Measurements from ENCODE around the gene RB1.
A peak's percentile ranks its signal among the peaks of the same experiment; 100 is the strongest.
"Not testable (repeated sequence)": the region's sequence is repeated elsewhere in the genome, so short reads cannot be mapped to it uniquely, and the experiment has no call there.

The RB1 gene

DNA sequence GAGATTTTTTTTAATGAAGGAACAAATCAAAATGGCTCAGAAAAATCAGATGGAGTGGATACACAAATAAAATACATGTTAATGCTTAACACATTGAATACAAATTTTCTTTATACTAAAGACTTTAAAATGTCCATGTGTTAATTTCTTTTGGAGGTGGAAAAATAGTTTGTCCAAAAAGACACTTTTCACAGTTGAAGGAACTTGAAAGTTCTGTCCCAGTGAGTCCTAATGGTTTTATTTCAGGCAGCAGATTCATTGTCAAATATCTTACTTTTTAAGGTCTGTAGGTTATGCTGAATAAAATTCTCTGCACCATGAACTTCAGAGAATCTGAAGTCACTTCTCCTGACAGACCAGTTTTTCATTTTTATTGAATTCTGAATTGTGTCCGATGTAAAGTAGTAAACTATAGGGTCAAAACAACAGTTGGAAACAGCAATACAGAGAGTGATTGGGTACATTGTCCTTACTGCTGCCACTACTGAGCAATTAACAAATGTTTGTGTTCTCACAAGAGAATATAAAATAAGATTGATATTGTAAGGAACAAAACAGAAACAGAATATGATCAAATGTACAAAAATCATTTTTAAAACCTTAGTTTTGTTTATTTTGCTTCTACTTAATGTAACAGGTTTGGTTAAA, 107.7 kb downstream of the RB1 start:
- TF ChIP-seq, protein P1, sequence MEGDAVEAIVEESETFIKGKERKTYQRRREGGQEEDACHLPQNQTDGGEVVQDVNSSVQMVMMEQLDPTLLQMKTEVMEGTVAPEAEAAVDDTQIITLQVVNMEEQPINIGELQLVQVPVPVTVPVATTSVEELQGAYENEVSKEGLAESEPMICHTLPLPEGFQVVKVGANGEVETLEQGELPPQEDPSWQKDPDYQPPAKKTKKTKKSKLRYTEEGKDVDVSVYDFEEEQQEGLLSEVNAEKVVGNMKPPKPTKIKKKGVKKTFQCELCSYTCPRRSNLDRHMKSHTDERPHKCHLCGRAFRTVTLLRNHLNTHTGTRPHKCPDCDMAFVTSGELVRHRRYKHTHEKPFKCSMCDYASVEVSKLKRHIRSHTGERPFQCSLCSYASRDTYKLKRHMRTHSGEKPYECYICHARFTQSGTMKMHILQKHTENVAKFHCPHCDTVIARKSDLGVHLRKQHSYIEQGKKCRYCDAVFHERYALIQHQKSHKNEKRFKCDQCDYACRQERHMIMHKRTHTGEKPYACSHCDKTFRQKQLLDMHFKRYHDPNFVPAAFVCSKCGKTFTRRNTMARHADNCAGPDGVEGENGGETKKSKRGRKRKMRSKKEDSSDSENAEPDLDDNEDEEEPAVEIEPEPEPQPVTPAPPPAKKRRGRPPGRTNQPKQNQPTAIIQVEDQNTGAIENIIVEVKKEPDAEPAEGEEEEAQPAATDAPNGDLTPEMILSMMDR (IDR thresholded peaks at IDR 0.05; ENCODE audit: low read depth, low read length): no peak
- peak overlapping the region; percentile 48 to 63 for H3K4me3 ChIP-seq (replicated peaks in 1 of 2; ENCODE audit: low read depth in 2 of 2, low read length in 2 of 2)
- no peak for DNase-seq (ENCODE audit: low read depth in 2 of 2)

DNA sequence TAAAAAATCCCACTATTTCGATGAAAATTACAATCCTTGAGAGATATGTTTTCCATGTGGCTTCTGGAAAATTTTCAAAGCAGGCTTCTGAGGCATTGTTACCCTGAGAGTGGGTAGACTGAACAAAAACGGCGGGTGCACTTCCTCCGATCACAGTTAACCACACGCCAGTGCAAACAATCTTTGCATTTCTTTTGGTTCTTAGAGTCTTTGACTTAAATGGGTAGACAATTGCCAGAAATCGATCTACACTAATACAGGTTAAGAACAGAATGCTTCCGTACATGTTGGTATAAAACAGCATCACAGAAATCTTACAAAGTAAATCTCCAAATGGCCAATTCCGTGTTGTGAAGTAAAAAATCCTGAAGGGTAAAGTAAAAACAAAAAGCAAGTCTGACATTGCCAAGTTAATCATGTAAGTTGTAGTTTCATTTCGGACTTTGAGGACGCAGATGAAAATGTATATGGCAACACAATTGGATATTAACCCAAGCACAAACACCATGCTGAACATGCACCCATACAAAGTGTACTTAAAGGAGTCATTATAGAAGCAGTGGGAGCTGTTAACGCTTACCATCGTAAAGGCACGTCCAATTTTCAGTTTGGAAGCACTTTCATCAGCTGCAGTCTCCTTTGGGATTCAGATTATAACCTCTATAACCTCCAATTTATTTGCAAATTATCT, 108.4 kb downstream of the RB1 start:
- peak in 1 of 2 donors; percentile 52 for DNase-seq (ENCODE audit: low read depth in 2 of 2)
- H3K4me3 ChIP-seq (replicated peaks in 1 of 2; ENCODE audit: low read depth in 2 of 2, low read length in 2 of 2): peak overlapping the region; percentile 48 to 63
- TF ChIP-seq, protein P1 (IDR thresholded peaks at IDR 0.05; ENCODE audit: low read depth, low read length): no peak

DNA sequence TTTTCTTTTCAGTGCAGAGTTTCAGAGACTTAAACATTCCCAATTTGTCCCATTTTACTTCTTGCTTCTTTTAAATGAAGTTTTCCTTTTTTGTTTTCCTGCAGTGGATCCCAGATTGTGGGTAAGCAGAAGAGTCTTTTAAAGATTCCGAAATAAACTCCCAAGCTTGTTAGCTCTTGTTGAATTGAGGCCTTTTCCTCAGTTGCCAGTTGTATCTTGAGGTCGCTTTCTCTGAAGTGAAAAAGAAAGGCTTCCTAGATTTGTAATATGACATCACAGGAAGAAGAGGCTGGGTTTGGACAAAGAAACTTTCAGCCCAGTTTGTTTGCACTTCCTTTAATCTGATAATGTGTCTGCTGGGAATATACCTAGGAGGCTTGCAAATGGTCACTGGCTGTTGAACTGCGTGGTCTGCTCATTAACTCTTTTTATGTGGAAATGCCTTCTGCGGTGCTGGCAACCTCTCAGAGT, 109.4 kb downstream of the RB1 start, which contains the start of gene LPAR6:
TSS of gene LPAR6 (minus strand) at position 233 of the 471 bp plus-strand sequence. CDS start 690 bp downstream, outside the sequence.
- H3K4me3 ChIP-seq (replicated peaks in 1 of 2; ENCODE audit: low read depth in 2 of 2, low read length in 2 of 2): peak within 1 kb of the TSS; percentile 48 to 63
- peak; percentile 86 for DNase-seq (ENCODE audit: low read depth in 2 of 2)
- TF ChIP-seq, protein P1 (IDR thresholded peaks at IDR 0.05; ENCODE audit: low read depth, low read length): no peak

DNA sequence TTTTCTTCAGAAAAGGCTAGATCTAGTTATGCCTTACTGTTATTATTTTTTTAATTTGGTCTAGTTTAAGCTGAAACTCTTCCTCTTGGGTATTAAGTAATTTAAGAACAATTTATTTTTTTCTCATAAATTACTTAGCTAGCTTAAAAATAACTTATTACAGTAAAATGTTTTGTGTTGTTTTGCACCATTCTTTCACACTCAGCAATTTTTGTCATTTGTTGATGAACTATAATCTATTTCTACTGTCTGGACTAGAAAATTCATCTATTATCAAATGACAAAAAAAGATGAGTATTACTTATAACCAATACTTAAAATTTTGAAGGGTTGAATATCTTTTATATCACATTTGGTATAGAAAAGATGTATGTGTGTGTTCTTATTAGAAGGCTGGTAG, 111.0 kb downstream of the RB1 start:
- TF ChIP-seq, protein P1 (IDR thresholded peaks at IDR 0.05; ENCODE audit: low read depth, low read length): no peak
- DNase-seq (ENCODE audit: low read depth in 2 of 2): no peak
- no peak overlapping the region for H3K4me3 ChIP-seq (replicated peaks in 1 of 2; ENCODE audit: low read depth in 2 of 2, low read length in 2 of 2)

DNA sequence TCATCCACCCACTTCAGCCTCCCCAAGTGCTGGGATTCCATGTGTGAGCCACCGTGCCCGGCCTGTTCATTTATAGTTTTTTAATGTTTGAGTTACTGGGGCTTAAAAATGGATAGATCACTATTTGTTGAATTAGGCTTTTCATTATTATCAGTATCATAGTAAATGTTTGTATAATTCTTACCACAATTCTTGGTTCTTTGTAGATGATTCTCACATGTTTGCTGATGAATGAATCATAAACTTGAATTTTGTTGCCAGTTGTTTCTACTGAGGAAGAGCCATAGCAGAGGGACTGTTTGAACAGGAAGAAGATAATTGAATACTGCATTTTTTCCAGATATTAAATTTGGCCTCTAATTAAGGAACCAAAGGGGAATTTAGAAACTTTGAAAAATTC, 112.0 kb downstream of the RB1 start:
- DNase-seq (ENCODE audit: low read depth in 2 of 2): no peak
- H3K4me3 ChIP-seq (replicated peaks in 1 of 2; ENCODE audit: low read depth in 2 of 2, low read length in 2 of 2): no peak overlapping the region
- TF ChIP-seq, protein P1 (IDR thresholded peaks at IDR 0.05; ENCODE audit: low read depth, low read length): no peak

DNA sequence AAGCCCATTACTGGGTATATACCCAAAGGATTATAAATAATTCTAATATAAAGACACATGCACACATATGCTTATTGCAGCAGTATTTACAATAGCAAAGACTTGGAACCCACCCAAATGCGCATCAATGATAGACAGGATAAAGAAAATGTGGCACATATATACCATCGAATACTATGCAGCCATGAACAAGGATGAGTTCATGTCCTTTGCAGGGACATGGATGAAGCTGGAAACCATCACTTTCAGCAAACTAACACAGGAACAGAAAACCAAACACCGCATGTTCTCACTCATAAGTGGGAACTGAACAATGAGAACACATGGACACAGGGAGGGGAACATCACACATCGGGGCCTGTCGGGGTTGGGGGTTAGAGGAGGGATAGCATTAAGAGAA, 118.5 kb downstream of the RB1 start:
- H3K4me3 ChIP-seq (replicated peaks in 1 of 2; ENCODE audit: low read depth in 2 of 2, low read length in 2 of 2): not testable (repeated sequence)

DNA sequence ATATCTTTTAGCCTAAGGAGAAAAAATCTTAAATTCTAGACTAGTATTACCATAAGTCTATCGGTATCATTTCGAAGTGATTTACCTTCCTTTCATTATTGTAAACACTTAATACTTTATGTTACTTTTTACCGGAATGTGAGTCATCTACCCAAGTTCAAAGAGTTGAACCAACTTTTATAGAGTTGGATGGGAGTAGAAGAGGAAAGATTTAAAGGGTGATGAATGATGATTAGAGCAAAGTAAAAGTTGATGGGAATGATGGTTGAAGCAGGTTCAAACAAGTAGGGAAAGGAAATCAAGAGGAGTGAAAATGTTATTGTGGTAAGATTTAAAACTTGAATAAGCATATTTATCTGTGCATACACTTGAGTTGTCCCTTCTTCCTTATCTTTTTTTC, 120.7 kb downstream of the RB1 start:
- no peak for DNase-seq (ENCODE audit: low read depth in 2 of 2)
- no peak overlapping the region for H3K4me3 ChIP-seq (replicated peaks in 1 of 2; ENCODE audit: low read depth in 2 of 2, low read length in 2 of 2)
- TF ChIP-seq, protein P1 (IDR thresholded peaks at IDR 0.05; ENCODE audit: low read depth, low read length): no peak

More for the DNA sequence above, 118.5 kb downstream of the RB1 start:
- DNase-seq (ENCODE audit: low read depth in 2 of 2): not testable (repeated sequence)
